Endodermal cell (in vitro differentiated cells): ENCODE results near the gene SRGAP2C. TPM values are rescaled to one million over a fixed set of nuclear protein-coding genes. Genes with fewer than 3 reads are reported as not detected.
"Not testable (repeated sequence)": the region's sequence is repeated elsewhere in the genome, so short reads cannot be mapped to it uniquely, and the experiment has no call there.

ENCODE experiments used
- DNase-seq: peaks from one replicate; pipeline ENCODE4 v3.0.0-alpha.2; 2017
- H3K27ac ChIP-seq: 2 replicates; pipeline ENCODE4 v1.5.1; 2013; ENCODE audit warnings: mild to moderate bottlenecking, low read depth, low read length, moderate library complexity
- H3K27me3 ChIP-seq: 2 replicates; pipeline ENCODE4 v1.6.1; 2013; ENCODE audit warnings: mild to moderate bottlenecking, low read length, moderate library complexity; ENCODE audit not compliant: insufficient read depth, control insufficient read depth, poor library complexity, severe bottlenecking
- H3K36me3 ChIP-seq: 2 replicates; pipeline ENCODE4 v1.7.0; 2013; ENCODE audit warnings: mild to moderate bottlenecking, low read length, moderate library complexity; ENCODE audit not compliant: control insufficient read depth, insufficient read depth
- H3K4me1 ChIP-seq: one replicate; pipeline ENCODE4 v1.7.0; 2013; ENCODE audit warnings: low read length; ENCODE audit not compliant: control insufficient read depth, insufficient read depth
- H3K4me3 ChIP-seq: 2 replicates; pipeline ENCODE4 v1.5.1; 2013; ENCODE audit warnings: mild to moderate bottlenecking, low read length, moderate library complexity
- H3K9ac ChIP-seq: 2 replicates; pipeline ENCODE4 v1.6.1; 2013; ENCODE audit warnings: mild to moderate bottlenecking, low read length, moderate library complexity; ENCODE audit not compliant: poor library complexity, severe bottlenecking; ENCODE audit errors: extremely low read depth
- H3K9me3 ChIP-seq: 2 replicates; pipeline ENCODE4 v1.6.1; 2013; ENCODE audit warnings: mild to moderate bottlenecking, low read length, moderate library complexity; ENCODE audit not compliant: control insufficient read depth
- H3K27ac Mint-ChIP-seq: 2 replicates; pipeline ENCODE4 v1.8.0; 2020; ENCODE audit warnings: mixed read lengths
- H3K27me3 Mint-ChIP-seq: 2 replicates; pipeline ENCODE4 v1.8.0; 2021; ENCODE audit warnings: mild to moderate bottlenecking, mixed read lengths; ENCODE audit not compliant: insufficient read depth
- H3K36me3 Mint-ChIP-seq: 2 replicates; pipeline ENCODE4 v1.8.0; 2020; ENCODE audit warnings: low read depth, mixed read lengths
- H3K4me1 Mint-ChIP-seq: 2 replicates; pipeline ENCODE4 v1.8.0; 2020; ENCODE audit warnings: mixed read lengths
- H3K4me3 Mint-ChIP-seq: 2 replicates; pipeline ENCODE4 v1.8.0; 2020; ENCODE audit warnings: mild to moderate bottlenecking, moderate library complexity, mixed read lengths
- H3K9me3 Mint-ChIP-seq: 2 replicates; pipeline ENCODE4 v1.8.0; 2020; ENCODE audit warnings: mild to moderate bottlenecking, mixed read lengths
- WGBS, 2 experiments: methylation state at CpG; one replicate each; pipeline versions ENCODE4 v1.1.5 to v1.1.7; 2013; ENCODE audit warnings: missing lambda C conversion rate in 2 of 2, mixed read lengths in 1 of 2; ENCODE audit not compliant: insufficient coverage in 1 of 2, insufficient read length in 1 of 2; 5-methylcytosine and 5-hydroxymethylcytosine counted together
- long read RNA-seq, 4 experiments: library from polyadenylated mRNA in 2 of 4; library from RNA in 1 of 4; library from capped mRNA in 1 of 4; stranded (forward) in 3 of 4; unstranded in 1 of 4; transcript quantifications; one replicate each; pipeline ENCODE4 v2.0.0, GENCODE V29; 2020 to 2021; ENCODE audit warnings: inconsistent platforms in 1 of 4
- polyA plus RNA-seq, 2 experiments: library from polyadenylated mRNA; stranded (reverse); fragments of 50-300 nt; gene quantifications; one replicate each; pipeline ENCODE4 v1.2.3, GENCODE V29; 2013
- total RNA-seq, 2 donors: library from RNA; stranded (reverse); fragmentation: NEBNext Ultra II Directional in 1 of 2; extraction: Animal tissue kit (Norgen Biotek cat#: 25700) in 1 of 2; gene quantifications; 2 replicates in 1 of 2; 3 replicates in 1 of 2; pipeline ENCODE4 v1.2.1, GENCODE V29; 2021

SRGAP2C gene
- total RNA-seq: 10 to 100 TPM; 42.4 to 56.0 TPM
- 18.2 TPM for polyA plus RNA-seq (2013, experiment 1 of 2)
- polyA plus RNA-seq (2013, experiment 2 of 2): 19.4 TPM
- long read RNA-seq, experiment 1, full-length matches to known transcripts: 3 of 13 reads
- long read RNA-seq, experiment 1, partial matches to known transcripts: 0 of 13 reads
- long read RNA-seq, experiment 1, other reads (novel, unspliced or antisense): 10 of 13 reads
- long read RNA-seq, experiment 2, full-length matches to known transcripts: 44 of 85 reads
- long read RNA-seq, experiment 2, partial matches to known transcripts: 13 of 85 reads
- long read RNA-seq, experiment 2, other reads (novel, unspliced or antisense): 28 of 85 reads
- long read RNA-seq, experiment 3, full-length matches to known transcripts: 64 of 101 reads
- long read RNA-seq, experiment 3, partial matches to known transcripts: 9 of 101 reads
- long read RNA-seq, experiment 3, other reads (novel, unspliced or antisense): 28 of 101 reads
- long read RNA-seq, experiment 4, partial matches to known transcripts: 3 of 6 reads
- long read RNA-seq, experiment 4, other reads (novel, unspliced or antisense): 3 of 6 reads

- H3K4me3 Mint-ChIP-seq: peak within 1 kb of the TSS; percentile 69
- H3K4me1 ChIP-seq, H3K27me3 Mint-ChIP-seq, H3K36me3 Mint-ChIP-seq, H3K9me3 ChIP-seq, H3K9ac ChIP-seq, H3K9me3 Mint-ChIP-seq, H3K36me3 ChIP-seq, H3K4me1 Mint-ChIP-seq, H3K27me3 ChIP-seq, H3K27ac ChIP-seq: not testable (repeated sequence)
- peak within 1 kb of the TSS; percentile 84 for H3K27ac Mint-ChIP-seq
- peak; percentile 97 for DNase-seq
- WGBS, 2 experiments: 0% methylated on average over 3 to 29 of the region's 54 CpGs
- peak within 1 kb of the TSS; percentile 56 for H3K4me3 ChIP-seq
Measured at GRCh38 chr1:121184290-121185127, at the start of gene SRGAP2C, which contains the start of gene FAM72B. SRGAP2C (plus strand) TSS chr1:121184975; CDS start chr1:121187447, 2,472 bp downstream. FAM72B (minus strand) TSS chr1:121184340; CDS start chr1:121183489, 851 bp downstream.

GRCh38 chr1:121140393-121140792, 44.4 kb upstream of the SRGAP2C start:
- WGBS, 2 experiments: no CpG with 5 or more reads among the region's 6 CpGs
- H3K4me3 Mint-ChIP-seq, H3K27ac Mint-ChIP-seq, H3K4me3 ChIP-seq, DNase-seq, H3K9me3 Mint-ChIP-seq, H3K4me1 ChIP-seq, H3K27me3 ChIP-seq, H3K9me3 ChIP-seq, H3K27me3 Mint-ChIP-seq, H3K36me3 Mint-ChIP-seq, H3K27ac ChIP-seq, H3K4me1 Mint-ChIP-seq, H3K36me3 ChIP-seq, H3K9ac ChIP-seq: not testable (repeated sequence)

- not testable (repeated sequence) for H3K4me3 ChIP-seq, H3K9me3 ChIP-seq, H3K36me3 Mint-ChIP-seq, DNase-seq, H3K27ac Mint-ChIP-seq, H3K4me3 Mint-ChIP-seq, H3K27me3 ChIP-seq, H3K4me1 Mint-ChIP-seq, H3K4me1 ChIP-seq, H3K9me3 Mint-ChIP-seq, H3K36me3 ChIP-seq, H3K9ac ChIP-seq, H3K27ac ChIP-seq, H3K27me3 Mint-ChIP-seq
- no CpG with 5 or more reads among the region's 9 CpGs for WGBS, 2 experiments
Measured at GRCh38 chr1:121148489-121149190, 36.1 kb upstream of the SRGAP2C start.

- H3K9me3 Mint-ChIP-seq, H3K9me3 ChIP-seq, DNase-seq, H3K36me3 ChIP-seq, H3K4me1 ChIP-seq, H3K4me1 Mint-ChIP-seq, H3K27me3 ChIP-seq, H3K27ac Mint-ChIP-seq, H3K9ac ChIP-seq, H3K4me3 ChIP-seq, H3K27ac ChIP-seq, H3K36me3 Mint-ChIP-seq, H3K27me3 Mint-ChIP-seq, H3K4me3 Mint-ChIP-seq: not testable (repeated sequence)
- no CpG with 5 or more reads among the region's 1 CpG for WGBS, 2 experiments
Measured at GRCh38 chr1:121151294-121151693, 33.5 kb upstream of the SRGAP2C start.

GRCh38 chr1:121152788-121153187, 32.0 kb upstream of the SRGAP2C start:
- not testable (repeated sequence) for H3K27ac Mint-ChIP-seq, H3K36me3 Mint-ChIP-seq, H3K27me3 Mint-ChIP-seq, H3K4me1 Mint-ChIP-seq, H3K9ac ChIP-seq, H3K9me3 ChIP-seq, H3K4me3 ChIP-seq, H3K27me3 ChIP-seq, H3K9me3 Mint-ChIP-seq, DNase-seq, H3K36me3 ChIP-seq, H3K4me3 Mint-ChIP-seq, H3K4me1 ChIP-seq, H3K27ac ChIP-seq

GRCh38 chr1:121154811-121155210, 30.0 kb upstream of the SRGAP2C start:
- H3K27me3 ChIP-seq, H3K9ac ChIP-seq, H3K4me3 ChIP-seq, H3K36me3 Mint-ChIP-seq, H3K27ac ChIP-seq, H3K9me3 Mint-ChIP-seq, H3K36me3 ChIP-seq, H3K27me3 Mint-ChIP-seq, DNase-seq, H3K4me1 ChIP-seq, H3K4me1 Mint-ChIP-seq, H3K9me3 ChIP-seq, H3K4me3 Mint-ChIP-seq, H3K27ac Mint-ChIP-seq: not testable (repeated sequence)
- WGBS, 2 experiments: 100% methylated on average over 1 of the region's 2 CpGs; no CpG with 5 or more reads in 1 of the 2 experiments
